IgD-negative memory B cell (primary cell): Measurements from ENCODE around the gene DYDC2. TPM values are rescaled to one million over a fixed set of nuclear protein-coding genes. Genes with fewer than 3 reads are reported as not detected.

ENCODE experiments used
- H3K27ac Mint-ChIP-seq, 3 donors: one replicate each; pipeline ENCODE4 v1.8.0; 2020 to 2022; ENCODE audit warnings: mild to moderate bottlenecking in 3 of 3, mixed read lengths in 3 of 3, moderate library complexity in 1 of 3
- H3K27me3 Mint-ChIP-seq: one replicate; pipeline ENCODE4 v1.8.0; 2021; ENCODE audit warnings: mixed read lengths
- H3K36me3 Mint-ChIP-seq: one replicate; pipeline ENCODE4 v1.8.0; 2020; ENCODE audit warnings: mild to moderate bottlenecking, mixed read lengths
- H3K4me1 Mint-ChIP-seq, 3 donors: one replicate each; pipeline ENCODE4 v1.8.0; 2020 to 2022; ENCODE audit warnings: mixed read lengths in 3 of 3, mild to moderate bottlenecking in 1 of 3
- H3K4me3 Mint-ChIP-seq, 4 donors: one replicate each; pipeline ENCODE4 v1.8.0; 2020 to 2022; ENCODE audit warnings: mild to moderate bottlenecking in 4 of 4, mixed read lengths in 4 of 4, moderate library complexity in 3 of 4
- H3K9me3 Mint-ChIP-seq, 3 donors: one replicate each; pipeline ENCODE4 v1.8.0; 2020 to 2021; ENCODE audit warnings: mixed read lengths in 3 of 3, mild to moderate bottlenecking in 1 of 3
- polyA plus RNA-seq: library from polyadenylated mRNA; unstranded; fragments of 300-500 nt; fragmentation: Illumina TruSeq; gene quantifications from one replicate; pipeline ENCODE4 v1.2.3, GENCODE V29; 2021

DYDC2 gene
- not detected for polyA plus RNA-seq

- no peaks in the 10 kb centered on the region for H3K9me3 Mint-ChIP-seq
- no peak within 1 kb of the TSS for H3K27ac Mint-ChIP-seq
- H3K27me3 Mint-ChIP-seq: peaks cover 34% of the 10 kb centered on the region
- peaks cover 1% of the 10 kb centered on the region for H3K36me3 Mint-ChIP-seq
- H3K4me1 Mint-ChIP-seq: peaks cover 0 to 6% (median 0%) of the 10 kb centered on the region in 3 donors
- peak within 1 kb of the TSS in 3 of 4 donors; percentile 41 to 68 (median 47) for H3K4me3 Mint-ChIP-seq
These were observed at the start of gene DYDC2, which contains the start of gene DYDC1 for GRCh38 chr10:80356563-80356988. Gene DYDC2 (plus strand): TSS chr10:80356781. CDS start chr10:80362444, 5,663 bp downstream. Gene DYDC1 (minus strand): TSS chr10:80356755. CDS start chr10:80352601, 4,154 bp downstream.

GRCh38 chr10:80313523-80313922 is 43.1 kb upstream of the DYDC2 start:
- H3K27ac Mint-ChIP-seq: no peak overlapping the region
- H3K9me3 Mint-ChIP-seq: peaks cover 0 to under 1% (median 0%) of the 10 kb centered on the region in 3 donors
- no peaks in the 10 kb centered on the region for H3K4me1 Mint-ChIP-seq
- H3K27me3 Mint-ChIP-seq: no peaks in the 10 kb centered on the region
- H3K36me3 Mint-ChIP-seq: no peaks in the 10 kb centered on the region
- no peak overlapping the region for H3K4me3 Mint-ChIP-seq

- no peaks in the 10 kb centered on the region for H3K4me1 Mint-ChIP-seq
- no peak overlapping the region for H3K27ac Mint-ChIP-seq
- no peak overlapping the region for H3K4me3 Mint-ChIP-seq
- peaks cover 0 to 2% (median 0%) of the 10 kb centered on the region in 3 donors for H3K9me3 Mint-ChIP-seq
- H3K36me3 Mint-ChIP-seq: no peaks in the 10 kb centered on the region
- no peaks in the 10 kb centered on the region for H3K27me3 Mint-ChIP-seq
These were observed 41.2 kb upstream of the DYDC2 start for GRCh38 chr10:80315391-80315790.

- no peaks in the 10 kb centered on the region for H3K4me1 Mint-ChIP-seq
- H3K36me3 Mint-ChIP-seq: no peaks in the 10 kb centered on the region
- peaks cover 2% of the 10 kb centered on the region for H3K27me3 Mint-ChIP-seq
- no peak overlapping the region for H3K27ac Mint-ChIP-seq
- H3K4me3 Mint-ChIP-seq: no peak overlapping the region
- H3K9me3 Mint-ChIP-seq: peaks cover 0 to 2% (median 0%) of the 10 kb centered on the region in 3 donors
These were observed 37.8 kb upstream of the DYDC2 start for GRCh38 chr10:80318742-80319141.

GRCh38 chr10:80319318-80319717 is 37.3 kb upstream of the DYDC2 start:
- Mint-ChIP-seq H3K36me3 (no peaks in the 10 kb centered on the region), H3K4me3 (no peak overlapping the region), H3K4me1 (no peaks in the 10 kb centered on the region), H3K27ac (no peak overlapping the region), H3K27me3 (peaks cover 3% of the 10 kb centered on the region), H3K9me3 (peaks cover 0 to 2% (median 0%) of the 10 kb centered on the region in 3 donors)

GRCh38 chr10:80319725-80320290 is 36.8 kb upstream of the DYDC2 start:
- H3K27ac Mint-ChIP-seq: no peak overlapping the region
- no peaks in the 10 kb centered on the region for H3K4me1 Mint-ChIP-seq
- H3K27me3 Mint-ChIP-seq: peaks cover 4% of the 10 kb centered on the region
- H3K36me3 Mint-ChIP-seq: no peaks in the 10 kb centered on the region
- H3K9me3 Mint-ChIP-seq: peaks cover 0 to 2% (median 0%) of the 10 kb centered on the region in 3 donors
- no peak overlapping the region for H3K4me3 Mint-ChIP-seq

GRCh38 chr10:80320377-80320776 is 36.2 kb upstream of the DYDC2 start:
- Mint-ChIP-seq H3K9me3 (peaks cover 0 to 2% (median 0%) of the 10 kb centered on the region in 3 donors), H3K27ac (no peak overlapping the region), H3K36me3 (no peaks in the 10 kb centered on the region), H3K27me3 (peaks cover 6% of the 10 kb centered on the region), H3K4me3 (peak overlapping the region in 1 of 4 donors; percentile 24), H3K4me1 (no peaks in the 10 kb centered on the region)

GRCh38 chr10:80321183-80321582 is 35.4 kb upstream of the DYDC2 start:
- H3K27me3 Mint-ChIP-seq: peaks cover 6% of the 10 kb centered on the region
- no peak overlapping the region for H3K4me3 Mint-ChIP-seq
- no peaks in the 10 kb centered on the region for H3K36me3 Mint-ChIP-seq
- H3K4me1 Mint-ChIP-seq: no peaks in the 10 kb centered on the region
- peaks cover 0 to 2% (median 0%) of the 10 kb centered on the region in 3 donors for H3K9me3 Mint-ChIP-seq
- no peak overlapping the region for H3K27ac Mint-ChIP-seq

- Mint-ChIP-seq H3K27ac (no peak overlapping the region), H3K4me3 (no peak overlapping the region), H3K27me3 (peaks cover 6% of the 10 kb centered on the region), H3K4me1 (no peaks in the 10 kb centered on the region), H3K36me3 (no peaks in the 10 kb centered on the region), H3K9me3 (peaks cover 0 to 2% (median 0%) of the 10 kb centered on the region in 3 donors)
These were observed 34.4 kb upstream of the DYDC2 start for GRCh38 chr10:80322158-80322557.

GRCh38 chr10:80322711-80323110 is 33.9 kb upstream of the DYDC2 start:
- Mint-ChIP-seq H3K27me3 (peaks cover 6% of the 10 kb centered on the region), H3K4me1 (no peaks in the 10 kb centered on the region), H3K4me3 (no peak overlapping the region), H3K27ac (no peak overlapping the region), H3K36me3 (no peaks in the 10 kb centered on the region), H3K9me3 (peaks cover 0 to 2% (median 0%) of the 10 kb centered on the region in 3 donors)

- H3K9me3 Mint-ChIP-seq: peaks cover 0 to 2% (median 0%) of the 10 kb centered on the region in 3 donors
- H3K27me3 Mint-ChIP-seq: peaks cover 6% of the 10 kb centered on the region
- no peaks in the 10 kb centered on the region for H3K36me3 Mint-ChIP-seq
- H3K27ac Mint-ChIP-seq: no peak overlapping the region
- no peak overlapping the region for H3K4me3 Mint-ChIP-seq
- no peaks in the 10 kb centered on the region for H3K4me1 Mint-ChIP-seq
These were observed 33.3 kb upstream of the DYDC2 start for GRCh38 chr10:80323311-80323710.

GRCh38 chr10:80324086-80324485 is 32.5 kb upstream of the DYDC2 start:
- Mint-ChIP-seq H3K27me3 (peaks cover 6% of the 10 kb centered on the region), H3K36me3 (no peaks in the 10 kb centered on the region), H3K27ac (no peak overlapping the region), H3K4me3 (no peak overlapping the region), H3K4me1 (no peaks in the 10 kb centered on the region), H3K9me3 (peaks cover 0 to 2% (median 0%) of the 10 kb centered on the region in 3 donors)

- H3K9me3 Mint-ChIP-seq: peaks cover 0 to 2% (median 0%) of the 10 kb centered on the region in 3 donors
- H3K4me3 Mint-ChIP-seq: no peak overlapping the region
- no peaks in the 10 kb centered on the region for H3K36me3 Mint-ChIP-seq
- peaks cover 6% of the 10 kb centered on the region for H3K27me3 Mint-ChIP-seq
- no peak overlapping the region for H3K27ac Mint-ChIP-seq
- no peaks in the 10 kb centered on the region for H3K4me1 Mint-ChIP-seq
These were observed 31.7 kb upstream of the DYDC2 start for GRCh38 chr10:80324891-80325364.

- Mint-ChIP-seq H3K9me3 (no peaks in the 10 kb centered on the region), H3K4me3 (no peak overlapping the region), H3K27ac (no peak overlapping the region), H3K36me3 (peaks cover 1% of the 10 kb centered on the region), H3K4me1 (no peaks in the 10 kb centered on the region), H3K27me3 (no peaks in the 10 kb centered on the region)
These were observed 22.6 kb upstream of the DYDC2 start for GRCh38 chr10:80333983-80334382.

GRCh38 chr10:80344276-80344675 is 12.3 kb upstream of the DYDC2 start:
- H3K9me3 Mint-ChIP-seq: no peaks in the 10 kb centered on the region
- H3K27ac Mint-ChIP-seq: no peak overlapping the region
- H3K4me1 Mint-ChIP-seq: no peaks in the 10 kb centered on the region
- H3K4me3 Mint-ChIP-seq: no peak overlapping the region
- H3K36me3 Mint-ChIP-seq: no peaks in the 10 kb centered on the region
- H3K27me3 Mint-ChIP-seq: peaks cover 4% of the 10 kb centered on the region

- no peak overlapping the region for H3K27ac Mint-ChIP-seq
- no peaks in the 10 kb centered on the region for H3K4me1 Mint-ChIP-seq
- H3K36me3 Mint-ChIP-seq: no peaks in the 10 kb centered on the region
- H3K9me3 Mint-ChIP-seq: no peaks in the 10 kb centered on the region
- peaks cover 4% of the 10 kb centered on the region for H3K27me3 Mint-ChIP-seq
- H3K4me3 Mint-ChIP-seq: no peak overlapping the region
These were observed 11.7 kb upstream of the DYDC2 start for GRCh38 chr10:80344912-80345311.
